ENCODE measurements around the gene HECTD1. TPM values are rescaled to one million over a fixed set of nuclear protein-coding genes. Genes with fewer than 3 reads are reported as not detected.
"Not testable (repeated sequence)": the region's sequence is repeated elsewhere in the genome, so short reads cannot be mapped to it uniquely, and the experiment has no call there.

HECTD1 gene
- total RNA-seq, 8 experiments from 2014 or later = 98.6 to 560 (median 132) TPM

DNA sequence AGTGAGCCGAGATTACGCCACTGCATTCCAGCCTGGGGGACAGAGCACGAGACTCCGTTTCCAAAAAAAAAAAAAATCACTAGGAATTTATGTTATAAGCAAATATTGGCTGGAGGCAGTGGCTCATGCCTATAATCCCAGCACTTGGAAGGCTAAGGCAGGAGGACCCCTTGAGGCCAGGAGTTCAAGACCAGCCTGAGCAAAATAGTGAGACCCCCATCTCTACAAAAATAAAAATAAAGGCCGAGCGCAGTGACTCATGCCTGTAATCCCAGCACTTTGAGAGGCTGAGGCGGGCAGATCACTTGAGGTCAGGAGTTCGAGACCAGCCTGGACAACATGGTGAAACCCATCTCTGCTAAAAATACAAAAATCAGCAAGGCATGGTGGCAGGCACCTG lies 144.7 kb downstream of the HECTD1 start:
- ATAC-seq (replicated peaks in 6 of 8); in situ Hi-C loops (cut with MboI; ENCODE audit: low pct_unique_long_range_greater_than_20kb in 2 of 9, low sequenced_read_pairs in 9 of 9, unreplicated experiment in 9 of 9); H3K27ac ChIP-seq; H3K4me1 ChIP-seq (replicated peaks in 1 of 2); H3K4me3 ChIP-seq: not testable (repeated sequence)
- WGBS, 10 experiments = 80 to 100% (median 100%) methylated on average over 1 to 3 of the region's 8 CpGs; no CpG with 5 or more reads in 3 of the 10 experiments

GRCh38 chr14:31060253-31060875 lies 147.2 kb downstream of the HECTD1 start:
- H3K4me1 ChIP-seq (replicated peaks in 1 of 2) = no peaks in the 10 kb centered on the region
- in situ Hi-C loops (cut with MboI; ENCODE audit: low pct_unique_long_range_greater_than_20kb in 2 of 9, low sequenced_read_pairs in 9 of 9, unreplicated experiment in 9 of 9) = no loop called here
- ATAC-seq (replicated peaks in 6 of 8) = peak in 6 of 8 experiments; percentile 23 to 53 (median 44)
- no peak overlapping the region for H3K27ac ChIP-seq
- H3K4me3 ChIP-seq = no peak overlapping the region
- 30 to 100% (median 79%) methylated on average over 2 to 6 of the region's 6 CpGs; no CpG with 5 or more reads in 2 of the 10 experiments for WGBS, 10 experiments

- Histone ChIP-seq H3K27ac (no peak overlapping the region), H3K4me1 (replicated peaks in 1 of 2) (no peaks in the 10 kb centered on the region), H3K4me3 (no peak overlapping the region)
- ATAC-seq (replicated peaks in 6 of 8) = peak in 3 of 8 experiments; percentile 82 to 97 (median 94)
- 13 to 100% (median 75%) methylated on average over 1 of the region's 1 CpG; no CpG with 5 or more reads in 3 of the 10 experiments for WGBS, 10 experiments
- in situ Hi-C loops (cut with MboI; ENCODE audit: low pct_unique_long_range_greater_than_20kb in 2 of 9, low sequenced_read_pairs in 9 of 9, unreplicated experiment in 9 of 9) = no loop called here
Measured at GRCh38 chr14:31059152-31059924, 148.3 kb downstream of the HECTD1 start.

- no peak for ATAC-seq (replicated peaks in 6 of 8)
- no peak overlapping the region for H3K27ac ChIP-seq
- H3K4me3 ChIP-seq = no peak overlapping the region
- no peaks in the 10 kb centered on the region for H3K4me1 ChIP-seq (replicated peaks in 1 of 2)
- in situ Hi-C loops (cut with MboI; ENCODE audit: low pct_unique_long_range_greater_than_20kb in 2 of 9, low sequenced_read_pairs in 9 of 9, unreplicated experiment in 9 of 9) = no loop called here
- 78 to 100% (median 99%) methylated on average over 1 to 10 of the region's 12 CpGs; no CpG with 5 or more reads in 2 of the 10 experiments for WGBS, 10 experiments
Measured at GRCh38 chr14:31057701-31058364, 149.8 kb downstream of the HECTD1 start.

GRCh38 chr14:31057035-31057434 lies 150.6 kb downstream of the HECTD1 start:
- H3K27ac ChIP-seq = no peak overlapping the region
- ATAC-seq (replicated peaks in 6 of 8) = no peak
- WGBS, 10 experiments = 60 to 100% (median 100%) methylated on average over 1 of the region's 1 CpG; no CpG with 5 or more reads in 7 of the 10 experiments
- H3K4me3 ChIP-seq = no peak overlapping the region
- H3K4me1 ChIP-seq (replicated peaks in 1 of 2) = no peaks in the 10 kb centered on the region
- in situ Hi-C loops (cut with MboI; ENCODE audit: low pct_unique_long_range_greater_than_20kb in 2 of 9, low sequenced_read_pairs in 9 of 9, unreplicated experiment in 9 of 9) = no loop called here

- H3K27ac ChIP-seq; H3K4me1 ChIP-seq (replicated peaks in 1 of 2); ATAC-seq (replicated peaks in 6 of 8); H3K4me3 ChIP-seq; in situ Hi-C loops (cut with MboI; ENCODE audit: low pct_unique_long_range_greater_than_20kb in 2 of 9, low sequenced_read_pairs in 9 of 9, unreplicated experiment in 9 of 9): not testable (repeated sequence)
- 30 to 100% (median 94%) methylated on average over 1 to 8 of the region's 9 CpGs for WGBS, 10 experiments
Measured at GRCh38 chr14:31052905-31053586, 154.5 kb downstream of the HECTD1 start.

DNA sequence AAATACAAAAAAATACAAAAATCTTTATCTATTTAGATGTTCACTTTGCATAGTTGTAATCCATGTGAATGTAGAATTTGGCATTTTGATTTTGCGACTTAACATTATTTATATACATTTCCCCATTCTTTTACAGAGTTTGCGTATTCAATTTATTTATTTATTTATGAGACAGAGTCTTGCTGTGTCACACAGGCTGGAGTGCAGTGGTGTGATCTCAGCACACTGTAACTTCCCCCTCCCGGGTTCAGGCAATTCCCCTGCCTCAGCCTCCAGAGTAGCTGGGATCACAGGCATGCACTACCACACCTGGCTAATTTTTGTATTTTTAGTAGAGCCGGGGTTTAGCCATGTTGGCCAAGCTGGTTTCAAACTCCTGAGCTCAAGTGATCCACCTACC lies 156.1 kb downstream of the HECTD1 start:
- Histone ChIP-seq H3K4me1 (replicated peaks in 1 of 2) (no peaks in the 10 kb centered on the region), H3K27ac (no peak overlapping the region), H3K4me3 (no peak overlapping the region)
- no peak for ATAC-seq (replicated peaks in 6 of 8)
- WGBS, 10 experiments = 44 to 95% (median 75%) methylated on average over 2 to 3 of the region's 4 CpGs; no CpG with 5 or more reads in 1 of the 10 experiments
- in situ Hi-C loops (cut with MboI; ENCODE audit: low pct_unique_long_range_greater_than_20kb in 2 of 9, low sequenced_read_pairs in 9 of 9, unreplicated experiment in 9 of 9) = no loop called here

DNA sequence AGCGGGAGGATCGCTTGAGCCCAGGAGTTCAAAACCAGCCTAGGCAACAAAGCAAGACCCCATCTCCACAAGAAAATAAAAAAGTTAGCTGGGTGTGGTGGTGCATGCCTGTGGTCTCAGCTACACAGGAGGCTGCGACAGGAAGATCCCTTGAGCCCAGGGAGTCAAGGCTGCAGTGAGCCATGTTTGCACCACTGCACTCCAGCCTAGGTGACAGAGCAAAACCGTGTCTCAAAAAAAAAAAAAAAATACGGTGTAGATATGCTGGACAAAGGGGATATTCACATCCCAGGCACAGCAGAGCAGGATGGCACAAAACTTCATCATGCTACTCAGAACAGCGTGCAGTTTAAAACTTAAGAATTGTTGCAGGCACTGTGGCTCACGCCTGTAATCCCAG lies 156.6 kb downstream of the HECTD1 start:
- H3K27ac ChIP-seq = no peak overlapping the region
- no peaks in the 10 kb centered on the region for H3K4me1 ChIP-seq (replicated peaks in 1 of 2)
- 82 to 100% (median 95%) methylated on average over 1 to 5 of the region's 7 CpGs; no CpG with 5 or more reads in 1 of the 10 experiments for whole genome bisulfite sequencing, 10 experiments
- H3K4me3 ChIP-seq = no peak overlapping the region
- in situ Hi-C loops (cut with MboI; ENCODE audit: low pct_unique_long_range_greater_than_20kb in 2 of 9, low sequenced_read_pairs in 9 of 9, unreplicated experiment in 9 of 9) = no loop called here
- ATAC-seq (replicated peaks in 6 of 8) = no peak

Other genes starting within 250 kb of the HECTD1 start
- 10 to 100 TPM in 3 of 8 experiments, 1 to 10 TPM in 5; 4.0 to 15.2 (median 8.4) TPM for gene AP4S1, start 182.1 kb downstream of the HECTD1 start, total RNA-seq
- gene STRN3, start 181.4 kb downstream of the HECTD1 start, total RNA-seq = 10 to 100 TPM; 27.9 to 54.3 (median 37.1) TPM
- 10 to 100 TPM in 7 of 8 experiments, 1 to 10 TPM in 1; 9.2 to 54.6 (median 22.9) TPM for gene HEATR5A, start 212.8 kb upstream of the HECTD1 start, total RNA-seq
- gene DTD2, start 249.7 kb upstream of the HECTD1 start, total RNA-seq = 10 to 100 TPM; 16.1 to 29.3 (median 23.3) TPM